NCI-H446 (cell line): ENCODE measurements around the gene E2F2.
A peak's percentile ranks its signal among the peaks of the same experiment; 100 is the strongest.

Experiments
- DNase-seq, 2 experiments: peaks; one replicate each; lab custom pipeline; 2025; lab: John Stamatoyannopoulos, UW

E2F2 gene

GRCh38 chr1:23563003-23563402 is 32.0 kb upstream of the E2F2 start:
- DNase-seq = no peak

- DNase-seq = peak; percentile 67 to 79
These were observed 31.3 kb upstream of the E2F2 start for GRCh38 chr1:23562137-23562876.

DNA sequence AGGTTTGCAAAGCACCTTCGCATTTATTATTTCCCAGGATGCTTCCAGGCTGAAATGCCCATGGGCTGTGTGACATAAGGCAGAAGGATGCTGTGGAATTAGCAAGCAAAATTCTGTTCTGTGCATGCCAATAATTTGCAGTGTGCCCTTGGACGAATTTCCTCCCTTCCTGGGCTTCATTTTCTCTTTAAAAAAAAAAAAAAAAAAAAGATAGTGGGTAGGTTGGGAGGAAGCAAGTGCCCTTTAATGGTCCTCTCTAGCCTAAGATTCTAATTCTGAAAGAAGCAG is 30.7 kb upstream of the E2F2 start:
- no peak for DNase-seq

- no peak for DNase-seq
These were observed 30.2 kb upstream of the E2F2 start for GRCh38 chr1:23561076-23561812.

- DNase-seq = no peak
These were observed 29.1 kb upstream of the E2F2 start for GRCh38 chr1:23559985-23560741.

GRCh38 chr1:23559136-23559984 is 28.3 kb upstream of the E2F2 start, which contains the start of gene ID3:
Gene ID3, minus strand, starts transcription at chr1:23559501. Its CDS starts 75 bp downstream, at chr1:23559426.
- peak; percentile 89 to 97 for DNase-seq

DNA sequence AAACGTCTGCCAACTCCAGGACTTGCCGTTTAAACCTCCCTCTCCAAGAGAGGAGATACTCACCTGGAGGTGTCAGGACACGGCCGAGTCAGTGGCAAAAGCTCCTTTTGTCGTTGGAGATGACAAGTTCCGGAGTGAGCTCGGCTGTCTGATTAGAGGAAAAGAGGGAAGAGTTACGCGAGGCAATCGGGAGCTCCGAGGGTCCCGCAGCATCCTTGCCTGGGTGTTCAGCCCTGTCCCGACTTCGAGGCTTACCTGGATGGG is 27.8 kb upstream of the E2F2 start:
- no peak for DNase-seq

DNA sequence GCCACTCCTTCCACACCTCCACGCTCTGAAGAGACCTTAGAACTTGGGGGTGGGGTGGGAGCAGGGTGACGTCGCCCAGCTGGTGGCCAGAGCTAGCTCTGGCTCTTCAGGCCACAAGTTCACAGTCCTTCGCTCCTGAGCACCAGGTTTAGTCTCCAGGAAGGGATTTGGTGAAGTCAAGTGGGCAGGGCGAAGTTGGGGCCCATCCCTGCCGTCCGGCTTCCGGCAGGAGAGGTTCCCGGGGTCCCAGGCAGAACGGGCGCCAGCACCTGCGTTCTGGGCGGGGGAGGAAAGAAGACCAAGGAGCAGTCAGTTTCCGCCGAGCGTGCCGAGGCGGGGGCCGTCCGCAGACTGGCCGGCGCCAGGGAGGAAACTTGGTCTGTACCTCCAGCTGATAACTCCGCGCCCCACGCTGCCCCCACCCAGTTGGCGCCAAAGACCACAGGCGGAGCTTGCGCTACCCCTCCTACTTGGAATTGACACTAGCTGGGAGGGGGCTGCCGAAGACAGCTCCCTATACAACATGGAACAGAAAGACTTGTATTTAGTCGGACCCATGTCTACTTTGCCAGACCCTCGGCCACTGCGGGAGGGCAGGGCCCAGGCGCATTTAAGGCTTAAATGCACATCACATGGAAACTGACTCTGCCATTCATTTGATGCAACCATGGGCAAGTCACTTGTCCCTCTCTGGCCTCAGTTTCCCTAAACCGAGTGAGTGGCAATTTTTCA is 27.3 kb upstream of the E2F2 start:
- DNase-seq = peak; percentile 45 to 75

- no peak for DNase-seq
These were observed 26.6 kb upstream of the E2F2 start for GRCh38 chr1:23557471-23558124.

GRCh38 chr1:23556635-23557470 is 25.8 kb upstream of the E2F2 start:
- peak; percentile 27 to 42 for DNase-seq

GRCh38 chr1:23555986-23556634 is 25.1 kb upstream of the E2F2 start:
- DNase-seq = peak in 1 of 2 experiments; percentile 78

- peak; percentile 85 to 91 for DNase-seq
These were observed 24.4 kb upstream of the E2F2 start for GRCh38 chr1:23555270-23555985.

- DNase-seq = peak; percentile 90 to 97
These were observed 23.6 kb upstream of the E2F2 start for GRCh38 chr1:23554481-23555269.

DNA sequence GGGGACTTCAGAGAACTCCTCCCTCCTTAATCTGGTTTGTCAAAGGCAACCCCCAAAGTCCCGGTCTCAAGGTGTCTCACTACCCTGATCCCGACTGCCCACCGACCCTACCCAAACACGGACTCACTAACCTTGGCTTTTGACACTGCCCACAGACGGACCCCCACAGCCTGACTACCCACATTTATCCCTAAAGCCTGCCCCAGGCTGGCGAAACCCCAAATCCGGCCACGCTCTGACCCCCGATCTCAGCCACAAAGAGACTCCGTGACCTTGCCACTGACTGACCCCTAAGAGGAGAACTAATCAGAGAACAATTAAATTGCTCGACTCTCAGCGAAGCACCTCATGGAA is 23.1 kb upstream of the E2F2 start:
- no peak for DNase-seq

DNA sequence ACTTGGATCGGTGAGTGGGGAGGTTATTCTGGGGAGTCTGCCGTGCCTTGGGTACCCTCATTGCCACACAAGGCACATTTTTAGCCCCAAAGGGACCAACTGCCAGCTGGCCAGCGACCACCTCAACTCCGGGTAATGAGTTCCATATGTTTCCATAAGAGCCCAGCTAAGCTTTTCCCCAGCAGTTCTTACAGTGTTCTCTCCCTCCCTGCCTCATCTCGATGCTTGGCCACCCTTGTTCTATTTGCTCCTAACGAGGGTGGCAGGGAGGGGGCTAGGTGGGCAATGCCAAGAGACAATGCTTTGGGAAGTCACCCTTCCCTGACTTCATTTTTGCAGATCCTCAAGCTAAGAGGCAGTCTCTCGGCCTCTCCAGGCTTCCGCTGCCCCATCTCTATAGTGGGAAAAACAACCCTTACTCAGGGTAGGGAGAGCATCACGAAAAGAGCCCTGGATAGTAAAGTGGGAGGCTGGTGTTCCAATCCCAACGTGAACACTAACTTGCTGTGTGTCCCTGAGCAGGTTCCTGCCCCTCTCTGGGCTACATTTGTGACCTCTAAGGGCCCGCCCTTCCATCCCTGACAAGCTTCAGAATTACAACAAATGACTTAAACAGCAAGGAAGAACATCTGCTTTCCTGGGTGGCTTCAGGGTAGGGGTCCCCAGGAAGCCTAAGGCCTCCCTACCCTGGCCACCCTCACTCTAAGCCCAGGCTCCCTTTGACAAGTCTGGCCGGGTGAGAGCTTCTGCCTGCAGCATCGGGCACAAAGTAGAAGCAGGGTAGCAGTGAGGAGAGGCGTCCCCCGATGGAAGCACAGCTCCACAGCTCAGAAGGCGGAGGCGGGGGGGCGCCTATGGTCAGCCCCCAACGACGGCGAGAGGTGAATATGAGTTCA is 22.4 kb upstream of the E2F2 start:
- peak in 1 of 2 experiments; percentile 31 for DNase-seq

- DNase-seq = no peak
These were observed 20.8 kb upstream of the E2F2 start for GRCh38 chr1:23551849-23552248.

DNA sequence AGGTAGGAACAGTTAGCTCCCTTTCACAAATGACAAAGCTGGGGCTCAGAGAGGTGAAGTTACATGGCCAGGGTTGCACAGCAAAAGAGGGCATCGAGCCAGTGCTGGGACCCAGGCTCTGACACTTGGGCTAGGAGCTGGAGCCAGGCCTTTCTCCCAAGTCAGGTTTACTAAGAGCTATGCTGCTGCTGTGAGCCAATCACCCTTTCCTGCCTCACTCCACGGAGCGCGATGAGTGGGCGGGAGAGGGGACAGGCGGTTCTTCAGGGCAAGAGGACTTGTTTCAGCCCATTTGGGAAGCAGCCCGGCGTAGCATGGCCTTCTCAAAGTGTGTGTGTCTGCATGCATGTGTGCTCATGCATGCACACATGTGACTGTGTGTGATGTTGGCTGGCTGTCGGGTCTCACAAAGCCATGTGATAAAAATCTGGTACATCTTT is 17.7 kb upstream of the E2F2 start:
- DNase-seq = peak in 1 of 2 experiments; percentile 43
